Testis (tissue), 2 donors: Measurements from ENCODE around the gene NDOR1.

Experiments
- CTCF ChIP-seq, 3 experiments: fragments of 450-650 bp in 2 of 3; fragments of 200-600 bp in 1 of 3; sonication (generic) in 1 of 3; IDR thresholded peaks; one replicate each; pipeline ENCODE4 v1.5.1; 2016 to 2019; ENCODE audit warnings: antibody characterized with exemption in 3 of 3, mild to moderate bottlenecking in 2 of 3, moderate library complexity in 1 of 3
- POLR2A ChIP-seq: fragments of 450-650 bp; IDR thresholded peaks from one replicate; pipeline ENCODE4 v1.6.1; 2017; ENCODE audit warnings: antibody characterized with exemption, mild to moderate bottlenecking, moderate library complexity

GRCh38 chr9:137234055-137234697 is 28.7 kb downstream of the NDOR1 start:
- TF ChIP-seq POLR2A (no peak), CTCF (IDR thresholded peaks at IDR 0.05) (no peak)
